ENCODE measurements around the gene ST3GAL3.

ST3GAL3 gene

DNA sequence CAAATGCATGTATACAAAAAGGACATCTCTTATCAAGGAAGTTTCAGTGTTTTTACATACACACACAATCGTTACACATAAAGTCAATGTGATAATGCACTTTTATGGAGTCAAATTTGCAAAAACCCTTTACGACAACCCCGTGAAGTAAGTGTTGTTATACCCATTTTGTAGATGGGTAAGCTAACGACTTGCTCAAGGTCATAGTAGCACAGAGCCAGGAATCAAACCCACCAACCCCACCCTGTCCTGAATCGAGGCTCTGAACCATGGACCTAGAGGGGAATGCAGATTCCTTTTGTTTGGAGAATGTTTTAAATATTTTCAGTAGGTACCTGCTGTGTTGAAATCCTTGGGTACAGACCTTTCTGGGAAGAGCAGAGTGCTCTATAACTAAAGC, 148.9 kb downstream of the ST3GAL3 start:
- no peak for DNase-seq

DNA sequence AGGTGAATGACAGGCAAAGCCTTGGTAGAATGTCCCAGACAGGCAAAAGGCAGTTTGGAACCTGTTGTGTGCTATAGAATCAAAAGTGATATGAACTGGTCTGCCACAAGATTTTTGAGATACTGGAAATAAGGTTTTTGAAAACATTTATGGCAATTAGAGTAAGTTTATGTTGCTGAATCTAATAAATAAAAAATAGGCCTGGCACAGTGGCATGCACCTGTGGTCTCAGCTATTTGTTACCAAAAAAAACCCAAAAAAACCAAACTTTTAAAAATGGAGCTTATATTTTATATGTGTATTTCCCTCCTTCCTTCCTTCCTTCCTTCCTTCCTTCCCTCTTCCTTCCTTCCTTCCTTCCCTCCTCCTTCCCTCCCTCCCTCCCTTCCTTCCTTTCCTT, 149.8 kb downstream of the ST3GAL3 start:
- no peak for DNase-seq

DNA sequence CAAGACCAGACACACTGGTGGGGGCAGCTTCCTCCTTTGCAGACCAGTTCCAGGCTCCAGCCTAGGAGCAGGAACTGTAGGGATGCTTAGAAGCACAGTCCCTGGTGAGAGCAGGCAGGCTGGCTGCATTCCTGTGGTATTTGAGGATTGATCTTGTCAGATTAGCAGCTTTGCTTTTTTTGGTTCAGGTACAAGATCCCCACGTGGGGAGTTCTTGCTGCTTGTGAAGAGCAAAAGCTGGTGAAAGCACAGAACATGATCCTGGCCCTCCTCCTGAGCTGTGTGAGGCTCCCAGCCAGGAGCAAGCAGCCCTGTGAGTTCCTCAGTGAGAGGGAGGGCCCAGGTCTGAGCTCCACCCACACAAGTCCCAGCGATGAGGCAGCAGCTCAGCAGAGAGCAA, 151.0 kb downstream of the ST3GAL3 start:
- no peak for DNase-seq

DNA sequence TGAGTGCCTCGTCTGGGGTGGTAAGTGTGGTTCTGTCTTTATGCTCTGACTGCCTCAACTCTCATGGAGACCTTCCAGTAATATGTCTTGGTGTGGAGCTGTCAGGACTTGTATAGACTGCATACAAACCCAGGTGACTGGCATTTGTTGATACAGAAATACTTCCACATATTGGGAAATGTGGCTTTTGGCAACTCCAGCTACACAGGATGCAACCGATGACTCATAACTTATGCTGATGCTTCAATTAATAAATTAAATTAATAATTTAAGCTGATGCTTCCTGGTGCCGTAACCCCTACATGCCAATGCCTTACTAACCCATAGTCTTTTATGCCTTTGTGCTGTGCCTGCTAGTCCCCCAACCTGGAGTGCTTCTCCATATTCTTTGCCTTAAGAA, 154.0 kb downstream of the ST3GAL3 start:
- no peak for DNase-seq

DNA sequence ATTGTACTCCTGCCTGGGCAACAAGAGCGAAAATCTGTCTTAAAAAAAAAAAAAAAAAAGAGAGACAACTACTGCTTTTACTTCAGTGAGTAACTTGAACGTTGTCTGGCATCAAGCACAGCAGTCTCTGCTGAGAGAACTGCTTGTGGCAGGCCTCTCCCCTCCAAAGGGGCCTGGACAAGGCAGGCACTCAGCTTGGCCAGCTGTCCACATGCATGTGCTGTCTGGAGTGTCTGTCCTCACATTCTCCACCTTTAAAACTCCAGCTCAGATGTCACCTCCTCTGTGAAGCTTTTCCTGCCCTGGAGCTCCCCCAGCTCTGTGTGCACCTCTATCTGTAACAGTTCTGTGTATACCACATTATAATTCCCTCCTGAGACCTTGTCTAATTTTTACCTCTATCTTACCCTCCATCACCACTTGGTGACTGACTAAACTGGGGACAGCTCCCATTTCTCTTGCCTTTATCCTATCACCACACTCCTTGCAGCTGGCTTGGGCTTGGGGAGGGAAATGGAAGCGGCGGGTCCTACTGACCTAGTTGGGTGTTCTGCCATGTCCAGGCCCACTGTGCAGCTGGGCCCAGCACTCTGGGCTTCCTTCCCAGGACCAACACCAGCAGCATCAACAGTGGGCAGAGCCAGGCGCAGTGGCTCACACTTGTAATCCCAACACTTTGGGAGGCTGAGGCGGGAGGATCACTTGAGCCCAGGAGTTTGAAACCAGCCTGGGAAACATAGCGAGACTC, 154.8 kb downstream of the ST3GAL3 start:
- no peak for DNase-seq

DNA sequence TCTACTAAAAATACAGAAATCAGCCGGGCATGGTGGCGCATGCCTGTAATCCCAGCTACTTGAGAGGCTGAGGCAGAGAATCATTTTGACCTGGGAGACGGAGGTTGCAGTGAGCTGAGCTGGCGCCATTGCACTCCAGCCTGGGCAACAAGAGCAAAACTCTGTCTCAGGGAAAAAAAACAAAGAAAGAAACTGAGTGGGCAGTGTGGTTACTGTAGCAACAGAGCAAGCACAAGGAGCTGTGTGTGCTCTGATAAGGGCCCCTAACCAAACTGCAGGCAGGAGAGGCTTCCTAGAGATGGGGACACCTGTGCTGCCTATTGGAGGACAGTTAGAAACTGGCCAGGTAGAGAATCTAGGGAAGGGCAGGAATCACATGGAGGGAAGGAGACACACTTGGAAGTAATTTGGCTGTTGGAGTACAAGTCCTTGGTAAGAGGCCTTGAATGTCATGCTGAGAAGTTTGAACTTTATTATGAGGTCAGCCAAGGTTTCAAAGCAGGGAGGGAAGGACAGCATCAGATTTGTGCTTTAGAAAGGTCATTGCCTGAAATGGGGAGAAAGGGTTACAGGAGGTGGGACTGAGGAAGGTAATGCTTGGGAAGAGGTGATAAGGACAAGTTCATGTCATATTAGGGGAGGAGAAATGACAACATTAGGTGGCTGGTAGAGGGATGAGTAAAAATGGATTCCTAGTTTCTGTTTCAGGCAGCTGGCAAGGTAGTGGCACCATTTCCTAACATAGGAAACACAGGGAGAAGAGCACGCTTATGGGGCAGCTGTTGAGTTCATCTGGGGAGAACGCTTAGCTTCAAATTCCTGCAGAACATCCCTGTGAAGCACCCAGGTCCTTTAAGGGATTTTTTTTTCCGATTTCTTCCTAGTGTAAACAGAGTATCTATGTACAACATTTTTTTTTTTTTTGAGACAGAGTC, 157.0 kb downstream of the ST3GAL3 start:
- DNase-seq, result no peak

DNA sequence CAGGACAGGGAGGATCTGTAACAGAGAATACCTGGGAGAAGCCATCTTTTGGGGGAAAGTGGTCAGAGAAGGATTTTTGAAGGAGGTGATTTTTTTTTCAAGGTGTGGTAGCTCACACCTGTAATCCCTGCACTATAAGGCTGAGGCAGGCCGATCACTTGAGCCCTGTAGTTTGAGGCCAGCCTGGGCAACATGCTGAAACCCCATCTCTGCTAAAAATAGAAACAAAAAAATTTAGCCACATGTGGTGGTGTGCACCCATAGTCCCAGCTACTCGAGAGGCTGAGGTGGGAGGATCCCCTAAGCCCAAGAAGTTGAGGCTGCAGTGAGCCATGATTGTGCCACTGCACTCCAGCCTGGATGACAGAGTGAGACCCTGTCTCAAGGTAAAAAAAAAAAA, 158.9 kb downstream of the ST3GAL3 start:
- no peak for DNase-seq

DNA sequence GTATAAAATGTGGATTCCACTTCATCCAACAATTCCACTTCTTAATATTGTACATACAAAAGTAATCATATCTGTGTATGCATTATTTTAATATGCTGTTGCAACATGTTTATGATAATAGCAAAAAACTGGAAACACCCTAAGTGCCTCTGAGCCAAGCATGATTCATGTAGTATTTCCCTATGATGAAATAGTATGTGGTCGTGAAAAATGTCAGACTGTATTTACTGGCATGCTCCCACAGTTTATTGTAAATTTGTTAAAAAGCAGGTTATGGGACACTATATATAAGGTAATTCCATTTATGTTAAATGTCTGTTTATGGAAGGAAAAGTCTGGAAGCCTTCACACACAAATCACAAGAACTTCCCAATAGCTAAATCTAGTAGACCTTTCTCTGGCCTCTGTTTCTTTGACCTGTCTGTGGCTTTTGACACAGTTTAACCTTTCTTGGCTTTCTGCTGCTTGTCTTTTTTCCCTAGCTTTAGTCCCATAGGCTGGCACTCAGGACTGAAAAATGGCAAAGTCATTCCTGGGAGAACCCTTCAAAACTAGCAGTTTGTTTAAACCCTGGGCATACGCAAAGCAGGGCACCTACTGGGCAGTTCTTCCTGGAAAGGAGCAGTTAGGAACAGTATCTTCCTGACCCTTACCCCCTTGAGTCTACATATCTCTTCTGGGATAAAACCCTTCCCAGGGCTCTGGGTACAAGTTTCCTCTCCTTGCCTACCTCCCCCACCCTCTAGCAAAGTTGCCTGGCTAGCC, 160.8 kb downstream of the ST3GAL3 start:
- no peak for DNase-seq

DNA sequence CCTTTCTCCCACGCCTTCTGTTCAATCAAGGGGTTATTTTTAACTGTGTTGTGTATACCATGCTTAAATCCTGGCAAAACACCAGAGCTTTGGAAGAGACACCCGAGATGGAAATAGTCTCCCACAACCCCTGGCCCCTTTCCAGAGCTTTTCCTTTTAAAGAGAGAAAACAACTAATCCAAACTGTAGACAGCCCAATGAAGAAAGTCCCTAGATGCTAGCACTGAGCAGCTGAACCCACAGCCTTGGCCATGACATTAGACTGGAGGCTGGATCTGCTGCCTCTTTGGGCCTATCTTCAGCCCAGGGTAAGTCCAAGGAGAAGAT, 161.4 kb downstream of the ST3GAL3 start:
- DNase-seq, result no peak

DNA sequence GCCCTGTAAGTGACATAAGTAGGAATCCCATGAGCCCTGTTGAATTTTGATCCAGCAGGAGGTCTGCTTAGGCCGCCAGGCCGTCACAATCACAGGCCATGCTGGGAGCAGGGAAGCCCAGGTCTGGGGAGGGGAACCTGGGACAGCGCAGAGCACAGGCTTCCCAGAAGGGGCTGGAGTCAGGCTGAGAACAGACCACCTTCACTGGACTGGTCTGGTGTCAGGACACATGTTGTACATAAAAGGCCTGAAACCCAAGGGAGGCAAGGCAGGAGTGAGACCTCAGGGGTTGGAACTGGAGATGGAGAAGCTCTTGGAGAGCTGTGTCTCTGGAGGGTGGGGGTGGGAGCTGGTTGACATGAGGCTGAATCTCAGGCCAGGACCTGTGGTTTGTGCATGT, 163.0 kb downstream of the ST3GAL3 start:
- DNase-seq, result no peak

DNA sequence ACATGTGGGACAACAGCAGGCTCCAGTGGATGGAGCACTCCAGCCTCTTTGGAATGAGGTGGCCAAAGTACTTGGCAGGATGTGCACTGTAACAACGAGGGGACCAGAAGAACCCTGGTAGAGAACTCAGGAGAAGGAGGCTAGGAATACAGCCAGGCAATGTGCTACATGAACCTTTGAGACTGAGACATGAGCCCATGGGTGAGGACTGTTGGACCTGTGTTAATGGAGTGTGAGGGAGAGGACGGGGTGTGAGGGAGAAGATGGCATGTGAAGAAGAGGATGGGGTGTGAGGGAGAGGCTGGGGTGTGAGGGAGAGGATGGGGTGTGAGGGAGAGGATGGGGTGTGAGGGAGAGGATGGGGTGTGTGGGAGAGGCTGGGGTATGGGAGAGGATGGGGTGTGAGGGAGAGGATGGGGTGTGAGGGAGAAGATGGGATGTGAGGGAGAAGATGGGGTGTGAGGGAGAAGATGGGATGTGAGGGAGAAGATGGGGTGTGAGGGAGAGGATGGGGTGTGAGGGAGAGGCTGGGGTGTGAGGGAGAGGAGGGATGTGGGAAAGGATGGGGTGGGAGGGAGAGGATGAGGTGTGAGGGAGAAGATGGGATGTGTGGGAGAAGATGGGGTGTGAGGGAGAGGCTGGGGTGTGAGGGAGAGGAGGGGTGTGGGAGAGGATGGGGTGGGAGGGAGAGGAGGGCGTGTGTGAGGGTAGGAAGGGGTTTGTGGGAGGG, 164.0 kb downstream of the ST3GAL3 start:
- DNase-seq, result no peak

DNA sequence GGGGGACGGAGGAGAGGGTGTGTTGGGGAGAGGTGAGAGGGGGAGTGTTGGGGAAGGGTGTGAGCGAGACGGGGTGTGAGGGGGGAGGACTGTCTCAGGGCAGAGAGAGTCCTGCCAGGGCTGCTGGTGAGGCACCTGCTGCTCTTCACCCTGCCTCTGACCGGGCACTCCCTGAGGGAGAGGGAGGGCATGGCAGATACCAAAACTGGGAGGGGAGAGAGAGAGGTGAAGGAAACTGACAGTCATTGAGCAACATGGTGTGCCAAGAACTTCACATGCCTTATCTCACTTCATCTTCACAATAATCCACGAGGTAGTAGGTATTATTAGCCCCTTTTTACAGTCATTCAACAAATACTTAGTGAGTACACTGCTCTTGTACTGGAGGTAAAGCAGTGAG, 164.9 kb downstream of the ST3GAL3 start:
- no peak for DNase-seq

DNA sequence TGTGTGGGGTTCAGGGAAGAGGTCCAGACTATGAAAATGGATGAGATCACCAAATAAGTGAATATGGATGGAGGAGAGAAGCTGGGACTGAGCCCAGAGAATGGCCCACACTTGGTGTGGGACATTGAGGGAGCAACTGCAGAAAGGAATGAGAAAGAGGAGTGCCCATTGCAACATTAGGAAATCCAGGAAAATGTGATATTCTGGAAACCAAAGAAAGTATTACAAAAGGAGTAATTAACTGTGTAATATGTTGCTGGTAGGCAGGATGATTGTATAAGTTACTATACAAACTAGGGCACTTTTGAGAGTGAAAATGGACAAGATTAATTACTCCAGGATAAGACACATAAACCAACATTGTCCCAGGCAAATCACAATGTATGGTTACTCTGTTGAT, 166.5 kb downstream of the ST3GAL3 start:
- no peak for DNase-seq

DNA sequence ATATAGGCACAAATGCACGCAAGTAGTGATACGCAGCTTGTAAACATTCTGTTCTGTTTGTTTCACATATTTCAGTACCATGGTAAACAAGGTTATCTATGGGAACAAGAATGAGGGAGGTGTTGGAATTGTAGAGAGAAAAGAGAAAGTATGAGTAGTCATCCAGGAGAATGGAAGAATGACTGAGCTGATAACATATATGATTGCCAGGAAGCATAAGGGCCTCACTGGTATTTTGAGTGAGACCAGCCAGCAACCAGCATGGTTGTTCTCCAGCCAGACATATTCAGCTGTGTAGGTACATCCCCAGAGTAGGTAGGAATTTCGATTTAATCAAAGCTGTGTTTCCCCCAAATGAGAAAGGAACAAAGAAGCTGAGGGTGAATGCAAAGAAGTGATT, 167.4 kb downstream of the ST3GAL3 start:
- DNase-seq, result no peak

DNA sequence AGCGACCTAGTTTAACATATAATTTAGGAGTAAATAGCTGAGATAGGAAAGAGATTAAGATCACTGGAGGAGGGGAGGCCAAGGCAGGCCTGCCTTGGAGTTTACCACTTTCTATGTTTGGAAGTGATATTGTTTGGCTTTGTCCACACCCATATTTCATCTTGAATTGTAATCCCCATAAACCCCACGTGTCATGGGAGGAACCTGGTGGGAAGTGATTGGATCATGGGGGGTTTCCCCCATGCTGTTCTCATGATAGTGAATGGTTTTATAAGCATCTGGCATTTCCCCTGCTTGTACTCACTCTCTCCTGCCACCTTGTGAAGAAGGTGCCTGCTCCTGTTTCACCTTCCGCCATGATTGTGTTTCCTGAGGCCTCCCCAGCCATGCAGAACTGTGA, 168.0 kb downstream of the ST3GAL3 start:
- no peak for DNase-seq

DNA sequence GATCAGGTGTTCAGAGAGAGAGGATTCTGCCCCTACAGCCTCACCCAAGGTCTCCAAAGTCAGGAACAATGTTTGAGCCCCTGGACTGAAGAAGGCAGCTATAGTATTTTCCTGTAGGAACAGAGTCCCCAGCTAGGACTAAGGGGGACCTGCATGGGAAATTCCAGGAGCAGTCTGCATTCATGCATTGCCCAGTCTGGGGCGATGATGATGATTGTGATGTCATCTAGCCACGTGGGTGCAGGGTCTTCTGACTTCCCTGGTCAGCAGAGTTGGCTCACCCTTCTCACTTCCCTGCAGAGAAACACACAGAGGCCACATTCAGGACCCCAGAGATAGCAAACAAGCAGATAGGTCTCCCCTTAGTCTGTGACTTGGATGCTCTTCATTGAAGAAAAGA, 169.8 kb downstream of the ST3GAL3 start:
- DNase-seq, result no peak

DNA sequence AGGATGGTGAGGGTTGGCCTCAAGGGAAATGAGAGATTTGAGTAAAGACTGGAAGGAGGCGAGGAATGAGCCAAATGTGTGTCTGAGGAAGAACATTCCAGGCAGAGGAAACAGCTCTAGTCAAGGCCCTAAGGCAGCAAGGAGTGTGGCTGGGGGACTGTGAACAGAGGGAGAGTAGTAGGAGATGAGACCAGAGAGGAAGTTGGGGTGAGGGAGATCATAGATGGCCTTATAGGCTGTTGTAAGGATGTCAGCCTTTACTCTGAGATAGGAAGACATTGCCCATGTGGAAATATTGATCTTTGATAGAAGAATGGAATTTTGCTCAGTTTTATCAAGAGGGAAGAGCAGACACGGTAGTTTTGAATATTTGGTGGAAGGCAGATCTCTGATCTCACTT, 171.1 kb downstream of the ST3GAL3 start:
- DNase-seq, result no peak

DNA sequence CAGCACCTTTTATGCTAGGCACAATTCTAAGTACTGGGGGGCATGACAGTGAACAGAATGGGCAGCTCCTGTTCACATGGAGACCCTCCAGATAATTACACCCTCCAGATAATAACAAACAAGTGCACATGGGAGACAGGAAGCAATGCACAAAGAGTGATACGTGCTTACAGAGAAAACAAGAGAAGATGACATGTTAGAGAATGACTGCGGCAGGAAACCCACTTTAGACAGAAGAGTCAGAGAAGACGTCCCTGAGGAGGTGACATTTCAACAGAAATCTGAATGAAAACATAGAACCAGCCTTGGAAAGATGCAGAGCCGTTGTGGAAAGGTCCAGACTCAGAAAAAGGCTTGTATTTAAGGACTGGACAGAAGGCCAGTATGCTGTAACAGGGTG, 171.5 kb downstream of the ST3GAL3 start:
- no peak for DNase-seq

DNA sequence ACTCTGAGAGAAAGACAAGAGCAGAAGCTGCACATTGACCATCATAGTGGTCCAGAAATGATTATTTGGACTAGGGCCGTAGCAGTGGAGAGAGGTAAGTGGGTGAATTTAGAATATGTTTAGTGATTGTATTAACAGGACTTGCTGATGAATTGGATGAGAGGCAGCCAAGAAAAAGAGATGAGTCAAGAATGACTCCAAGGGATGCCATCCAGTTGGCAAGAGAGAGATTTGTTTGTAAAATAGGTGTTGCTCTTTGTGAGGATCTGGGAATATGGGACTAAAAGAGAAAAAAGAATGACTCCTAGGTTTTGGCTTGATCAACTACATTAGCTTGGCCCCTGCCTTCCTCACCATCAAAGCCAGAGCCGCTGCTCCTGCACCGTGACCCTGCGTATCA, 172.1 kb downstream of the ST3GAL3 start:
- DNase-seq, result no peak

DNA sequence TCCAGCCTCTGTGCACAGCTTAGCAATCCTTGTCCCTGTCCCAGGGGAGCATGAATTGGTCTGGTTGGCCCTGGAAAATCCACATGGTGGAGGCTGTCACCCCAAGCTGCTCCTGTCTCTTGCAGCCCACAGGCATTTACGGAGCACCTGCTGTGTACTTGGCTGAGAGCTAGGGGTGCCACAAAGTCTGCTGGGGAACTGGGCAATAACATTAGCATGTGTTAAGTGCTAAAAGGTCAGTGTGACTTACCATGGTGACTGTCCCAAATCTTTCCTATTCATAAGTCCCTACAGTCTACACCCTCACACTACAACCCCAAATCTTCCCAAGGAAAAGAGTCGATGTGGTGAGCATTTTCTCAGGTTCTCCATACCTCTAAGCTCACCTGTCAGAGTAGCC, 172.7 kb downstream of the ST3GAL3 start:
- no peak for DNase-seq

DNA sequence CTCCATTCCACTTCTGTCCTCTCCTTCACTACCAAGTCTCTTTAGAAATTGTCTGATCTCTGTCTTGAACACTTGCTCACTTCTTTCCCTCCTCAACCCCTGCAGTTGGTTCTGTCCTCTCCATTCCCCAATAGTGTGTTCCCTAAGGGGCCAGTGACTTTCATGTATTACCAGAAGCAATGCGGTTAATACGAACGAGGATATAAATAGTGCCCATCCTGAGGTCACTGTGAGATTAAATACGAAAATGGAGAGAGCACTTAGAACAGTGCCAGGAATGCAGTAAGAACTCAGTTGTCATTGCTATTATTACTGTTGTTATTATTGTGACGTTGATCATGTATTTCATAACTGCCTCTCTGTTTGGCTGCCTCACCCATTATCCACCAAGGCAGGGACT, 173.3 kb downstream of the ST3GAL3 start:
- DNase-seq, result no peak

DNA sequence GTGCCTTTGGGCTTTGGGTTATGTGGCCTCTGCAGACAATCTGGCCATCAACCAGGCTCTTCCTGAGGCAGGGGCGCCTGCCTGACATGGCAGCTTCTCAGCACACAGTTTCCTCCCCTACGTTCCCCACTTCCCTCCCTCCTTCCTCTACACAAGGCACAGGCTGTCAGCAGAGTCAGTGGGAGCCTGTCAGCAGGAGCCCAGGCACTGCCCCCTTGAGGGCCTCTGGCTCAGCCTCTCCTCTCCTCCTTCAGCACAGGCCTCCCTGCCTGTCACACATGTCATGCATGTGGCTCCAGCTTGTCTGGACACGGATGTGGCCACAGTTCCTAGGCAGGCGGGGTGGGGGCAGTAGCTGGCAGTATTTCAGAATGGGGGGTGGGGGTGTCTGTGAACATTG, 174.1 kb downstream of the ST3GAL3 start:
- DNase-seq, result no peak

DNA sequence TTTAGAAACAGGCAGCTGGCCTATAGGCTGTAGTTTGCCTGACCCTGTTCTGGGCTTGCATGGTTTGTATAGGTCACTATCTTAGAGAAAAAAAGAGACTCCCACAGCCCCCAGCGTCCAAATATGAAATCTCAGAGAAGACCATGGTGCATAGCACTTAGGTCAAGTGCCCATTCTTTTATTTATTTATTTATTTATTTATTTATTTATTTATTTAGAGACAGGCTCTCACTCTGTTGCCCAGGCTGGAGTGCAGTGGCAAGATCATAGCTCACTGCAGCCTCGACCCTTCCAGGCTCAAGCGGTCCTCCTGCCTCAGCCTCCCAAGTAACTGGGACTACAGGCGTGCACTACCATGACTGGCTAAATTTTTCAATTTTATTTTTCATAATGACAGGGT, 175.4 kb downstream of the ST3GAL3 start:
- no peak for DNase-seq
